GM12891 (cell line): ENCODE data around the gene NAV2.

Experiments used
- POLR2A ChIP-seq: IDR thresholded peaks from 2 replicates; pipeline ENCODE4 v1.6.1; 2011; ENCODE audit warnings: low read depth, low read length, control low read depth
- TAF1 ChIP-seq: IDR thresholded peaks from 2 replicates; pipeline ENCODE4 v1.6.1; 2011; ENCODE audit warnings: low read depth, low read length, control low read depth

GRCh38 chr11:19953909-19954308 lies 241.3 kb downstream of the NAV2 start:
- TF ChIP-seq TAF1 = no peak
- no peak for TF ChIP-seq POLR2A
